Activated CD8-positive, alpha-beta memory T cell treated with anti-CD3 and anti-CD28 coated beads, Interleukin-2, amount 50 U/mL, for 48 hours (primary cell): Measurements from ENCODE around the gene RPL39L.
"Not testable (repeated sequence)": the region's sequence is repeated elsewhere in the genome, so short reads cannot be mapped to it uniquely, and the experiment has no call there.

Experiments used
- DNase-seq: peaks from one replicate; pipeline ENCODE4 v3.0.0-alpha.2; 2020

RPL39L gene

DNA sequence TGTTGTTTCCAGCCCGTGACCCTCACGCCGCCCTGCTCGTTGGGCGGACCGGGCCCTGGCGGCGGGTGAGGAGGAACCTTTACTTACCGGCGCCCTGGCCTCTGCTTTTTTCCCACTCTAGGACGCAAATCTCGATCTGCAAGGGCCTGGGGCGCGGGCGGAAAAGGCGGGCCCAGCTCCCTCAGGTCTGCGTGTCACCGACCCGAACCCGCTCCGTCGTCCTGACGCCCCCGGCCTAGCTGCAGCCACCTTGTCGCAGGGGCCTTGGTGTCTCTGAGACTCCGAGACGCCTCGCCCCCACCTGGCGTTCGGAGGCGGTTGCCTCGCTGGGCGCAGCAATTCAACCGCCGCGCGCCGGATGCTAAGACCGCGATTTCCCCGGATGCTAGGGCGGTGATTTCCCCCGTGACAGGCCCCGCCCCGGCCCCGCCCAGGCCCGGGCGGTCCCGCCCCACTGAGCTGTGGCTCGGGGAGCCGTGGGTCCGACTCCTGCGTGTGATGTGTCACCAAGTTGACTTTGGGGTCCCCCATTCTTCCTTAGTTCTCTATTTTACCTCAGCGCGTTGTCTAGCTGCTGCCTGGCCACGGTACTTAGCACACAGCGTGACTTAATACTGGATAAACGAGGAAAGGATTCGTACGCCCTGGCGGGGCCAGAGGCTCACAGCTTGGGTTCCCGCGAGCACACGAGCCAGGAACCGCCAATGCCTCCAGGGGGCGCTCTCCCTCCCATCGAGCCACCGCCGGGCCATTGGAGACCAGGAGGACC lies at the start of gene RPL39L:
RPL39L (minus strand) TSS at position 371 of the 769 bp plus-strand sequence. CDS start 18,196 bp downstream, outside the sequence.
- peak; percentile 96 for DNase-seq

DNA sequence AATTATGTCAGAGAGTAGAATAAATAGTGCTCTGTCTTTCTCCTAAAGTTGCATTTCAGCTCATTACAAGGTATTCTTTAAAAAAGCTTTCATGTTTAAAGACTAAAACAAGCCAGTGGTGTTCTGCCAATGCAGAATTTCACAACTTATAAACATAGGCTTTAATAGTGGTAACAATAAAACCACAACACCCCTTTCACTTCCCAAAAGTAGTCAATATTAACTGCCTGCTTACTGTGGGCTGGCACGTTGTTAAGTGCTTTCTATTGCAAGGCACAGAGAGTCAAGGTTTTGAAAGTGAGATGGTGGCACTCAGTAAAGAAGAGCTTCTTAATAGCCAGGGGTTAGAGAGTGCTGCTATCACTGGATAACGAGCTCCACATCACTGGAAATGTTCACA lies 49.6 kb upstream of the RPL39L start:
- no peak for DNase-seq

DNA sequence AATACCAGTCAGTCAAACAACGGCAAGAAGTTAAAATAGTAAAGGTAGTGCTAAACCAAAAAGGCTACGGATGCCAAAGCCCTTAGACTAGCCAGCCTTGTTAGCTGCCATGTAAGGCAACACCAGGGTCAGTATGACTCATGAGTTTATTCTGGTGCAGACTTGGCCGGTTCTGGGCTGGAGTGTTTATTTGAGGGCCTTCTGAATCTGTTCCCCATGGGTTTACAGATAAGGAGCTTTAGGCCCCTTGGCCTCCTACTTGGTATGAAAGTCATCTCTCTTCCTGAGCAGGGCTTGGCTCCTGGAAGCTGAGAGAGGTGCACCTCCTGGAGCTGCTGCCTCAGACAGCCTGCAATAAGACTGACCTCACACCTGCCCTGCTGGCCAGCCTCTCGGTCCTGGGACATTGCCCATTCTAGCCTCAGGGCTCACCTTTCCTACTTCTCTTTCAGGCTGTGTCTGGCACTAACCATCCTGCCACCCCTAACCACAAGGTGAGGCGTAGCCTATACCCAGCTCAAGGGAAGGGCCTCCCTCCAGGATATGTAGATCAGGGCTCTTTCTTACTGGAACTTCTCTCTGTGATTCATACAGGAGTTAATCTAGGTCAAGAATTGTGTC lies 47.6 kb upstream of the RPL39L start:
- DNase-seq, result no peak

- DNase-seq, result no peak
Measured at GRCh38 chr3:187186375-187186774, 47.1 kb upstream of the RPL39L start.

GRCh38 chr3:187185759-187186158 lies 46.5 kb upstream of the RPL39L start:
- no peak for DNase-seq

DNA sequence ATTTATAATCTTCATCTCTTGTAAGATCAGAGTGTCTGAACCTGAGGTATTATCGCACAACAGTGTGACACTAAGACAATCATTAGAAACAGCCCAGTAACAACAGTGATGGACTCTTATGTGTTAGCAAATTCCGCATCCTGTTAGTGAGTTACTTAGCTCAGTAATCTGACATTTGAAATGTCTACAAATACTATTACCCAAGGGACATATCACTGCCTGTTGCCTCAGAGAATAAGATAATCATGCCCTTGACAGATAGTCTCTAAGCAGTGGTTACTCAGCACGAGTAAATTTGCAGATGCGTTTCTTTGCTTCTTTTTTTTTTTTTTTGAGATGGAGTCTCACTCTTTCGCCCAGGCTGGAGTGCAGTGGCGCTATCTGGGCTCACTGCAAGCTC lies 44.6 kb upstream of the RPL39L start:
- no peak for DNase-seq

DNA sequence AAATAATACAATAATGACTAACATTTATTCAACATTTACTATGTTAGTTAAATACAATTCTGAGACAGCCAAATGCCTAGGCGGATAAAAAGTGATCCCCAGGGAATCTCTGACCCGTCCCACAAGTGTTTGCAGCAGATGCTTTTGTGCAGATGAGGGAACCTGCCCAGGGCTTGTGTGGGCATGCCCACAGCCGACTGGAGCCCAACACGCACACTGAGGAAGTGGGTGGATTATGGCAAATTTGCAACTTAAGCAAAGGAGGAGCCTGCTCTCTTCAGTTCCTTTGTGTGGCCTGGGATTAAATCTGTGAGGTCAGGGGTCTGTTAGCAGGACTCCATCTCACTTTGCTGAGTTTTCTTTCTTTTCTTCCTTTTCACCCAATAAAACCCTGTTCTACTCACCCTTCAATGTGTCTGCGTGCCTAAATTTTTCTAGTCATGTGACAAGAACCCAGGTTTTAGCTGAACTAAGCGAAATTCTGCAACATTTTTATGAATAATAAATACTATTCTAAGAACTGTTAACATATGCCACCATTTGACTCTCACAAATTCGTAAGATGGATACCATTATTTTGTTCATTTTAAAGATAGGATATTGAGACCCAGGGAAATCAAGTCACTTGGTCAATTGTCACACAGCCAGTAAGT lies 44.0 kb upstream of the RPL39L start:
- DNase-seq, result no peak

- DNase-seq, result no peak
Measured at GRCh38 chr3:187181454-187182170, 42.3 kb upstream of the RPL39L start.

DNA sequence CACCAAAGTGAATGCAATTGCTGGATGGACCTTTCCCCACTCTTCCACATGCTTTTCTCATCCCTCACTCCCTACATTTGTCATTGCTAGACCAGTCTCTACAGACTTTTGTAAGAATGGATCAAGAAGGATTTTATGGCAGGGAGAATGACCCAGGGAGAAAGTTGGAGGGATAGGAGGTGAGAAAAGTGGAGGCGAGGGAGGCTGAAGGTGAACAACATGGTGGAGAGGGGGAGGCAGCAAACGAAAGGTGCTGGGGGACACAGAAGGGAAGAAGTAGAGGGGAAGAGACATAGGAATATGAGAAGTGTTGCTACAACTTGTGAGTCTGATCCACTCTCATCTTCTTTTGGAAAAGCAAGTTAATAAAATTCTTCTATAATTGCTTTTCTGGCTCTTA lies 33.6 kb upstream of the RPL39L start:
- DNase-seq, result no peak

GRCh38 chr3:187170911-187171310 lies 31.6 kb upstream of the RPL39L start:
- not testable (repeated sequence) for DNase-seq

DNA sequence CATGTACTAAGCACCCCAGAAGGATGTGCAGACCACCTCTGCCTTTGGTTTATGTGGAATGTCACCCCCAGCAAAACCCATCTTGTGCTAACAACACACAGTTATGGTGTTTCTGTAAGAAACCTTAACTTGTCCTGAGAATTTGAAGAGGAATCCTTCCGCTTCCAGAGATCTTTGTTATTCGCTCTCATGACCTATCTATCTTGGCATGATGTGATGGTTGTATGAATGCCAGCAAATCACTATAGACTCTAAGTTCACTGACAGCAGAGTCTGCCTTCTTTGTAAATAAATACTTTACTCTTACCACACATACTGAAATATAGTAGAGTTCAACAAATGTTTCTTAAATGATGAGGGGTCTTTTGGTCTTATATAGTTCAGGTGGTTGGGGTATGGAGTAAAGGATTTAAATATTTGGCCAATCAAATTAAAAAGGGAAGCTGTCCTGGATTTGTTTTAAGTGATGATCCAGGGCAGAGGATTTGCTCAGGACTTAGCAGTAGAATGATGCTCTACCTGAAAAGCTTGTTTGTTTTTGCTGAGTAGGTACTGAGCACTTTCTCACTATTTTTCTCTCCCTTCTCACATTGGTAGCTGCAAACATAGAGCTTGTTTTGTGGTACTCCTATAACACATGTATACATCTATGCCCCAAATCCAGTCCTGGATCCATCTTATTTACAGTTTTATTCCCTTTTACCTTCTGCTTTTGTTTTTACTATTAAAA lies 30.1 kb upstream of the RPL39L start:
- no peak for DNase-seq

DNA sequence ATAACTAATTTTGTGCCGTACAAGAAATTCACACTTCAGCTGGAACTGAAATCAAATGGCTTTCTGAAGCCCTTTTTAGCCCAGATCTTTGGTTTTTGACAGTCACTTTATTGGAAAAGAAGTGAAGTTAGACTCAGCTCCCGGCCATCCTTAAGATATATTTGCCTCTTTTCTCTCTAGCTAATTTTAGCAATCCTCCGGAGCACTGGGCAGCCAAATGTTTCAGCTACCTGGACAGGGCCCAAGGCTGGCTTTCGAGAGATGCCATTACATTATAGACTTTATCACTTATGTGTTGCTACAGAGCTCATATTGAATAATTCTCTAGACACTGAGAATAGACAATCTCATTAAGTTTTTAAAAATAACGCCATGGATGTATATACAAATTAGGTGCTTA lies 28.5 kb upstream of the RPL39L start:
- DNase-seq, result no peak

DNA sequence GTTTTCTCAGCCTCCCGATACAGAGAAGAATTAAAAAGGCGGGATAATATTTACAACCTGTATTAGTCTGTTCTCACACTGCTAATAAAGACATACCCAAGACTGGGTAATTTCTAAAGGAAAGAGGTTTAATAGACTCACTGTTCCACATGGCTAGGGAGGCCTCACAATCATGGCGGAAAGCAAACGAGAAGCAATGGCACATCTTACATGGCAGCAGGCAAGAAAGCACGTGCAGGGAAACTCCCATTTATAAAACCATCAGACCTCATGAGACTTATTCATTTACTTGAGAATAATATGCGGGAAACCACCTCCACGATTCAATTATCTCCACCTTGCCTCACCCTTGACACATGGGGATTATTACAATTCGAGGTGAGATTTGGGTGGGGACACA lies 27.5 kb upstream of the RPL39L start:
- no peak for DNase-seq

DNA sequence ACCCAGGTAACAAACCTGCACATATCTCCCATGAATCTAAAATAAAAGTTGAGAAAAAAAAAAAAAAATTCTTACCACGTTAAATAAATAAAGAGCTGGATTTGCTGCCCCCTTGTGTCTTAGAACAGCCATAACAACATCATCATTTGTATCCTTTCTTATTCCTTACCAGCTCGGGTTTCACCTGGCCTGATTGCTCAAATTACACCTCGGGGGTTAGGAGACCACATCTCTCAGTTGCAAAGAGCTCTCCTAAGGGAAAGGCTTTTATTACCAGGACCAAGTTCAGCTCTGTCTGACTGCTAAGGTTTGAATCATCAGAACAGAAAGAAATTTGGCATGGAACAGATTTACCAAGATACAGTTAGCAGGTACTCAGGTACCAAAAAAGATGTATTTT lies 25.8 kb upstream of the RPL39L start:
- no peak for DNase-seq

DNA sequence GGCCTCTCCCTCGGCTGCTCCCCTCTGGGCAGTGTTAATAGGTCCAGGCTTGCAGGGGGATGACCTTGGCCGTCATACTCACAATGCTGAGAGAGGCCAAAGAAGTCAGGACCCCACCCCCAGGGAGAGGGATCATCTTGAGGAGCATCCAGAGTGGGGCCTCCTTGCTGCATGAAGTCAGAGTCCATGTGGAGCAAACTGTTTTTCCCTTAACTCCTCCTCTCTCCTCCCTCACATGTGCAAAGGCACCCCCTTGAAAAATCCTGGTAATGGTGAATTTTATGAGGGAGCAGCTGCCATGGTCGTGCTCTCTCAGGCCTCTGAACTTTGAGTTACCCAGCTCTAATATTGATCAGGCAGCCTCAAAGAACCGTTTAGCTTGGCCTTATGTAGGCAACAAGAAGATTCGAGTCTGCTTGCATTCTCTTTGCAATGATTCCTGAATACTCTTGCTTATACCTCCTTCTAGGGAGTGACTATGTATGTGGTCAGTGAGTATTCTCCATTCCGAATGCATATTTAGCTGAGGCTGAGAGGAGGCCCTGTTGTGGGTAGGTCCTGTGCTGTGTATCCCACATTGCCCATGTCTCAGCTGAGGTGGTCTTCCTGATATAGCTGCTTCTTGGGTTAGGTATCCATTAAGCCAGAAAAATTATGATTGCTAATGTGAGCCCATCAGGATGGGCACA lies 23.1 kb upstream of the RPL39L start:
- DNase-seq, result no peak

DNA sequence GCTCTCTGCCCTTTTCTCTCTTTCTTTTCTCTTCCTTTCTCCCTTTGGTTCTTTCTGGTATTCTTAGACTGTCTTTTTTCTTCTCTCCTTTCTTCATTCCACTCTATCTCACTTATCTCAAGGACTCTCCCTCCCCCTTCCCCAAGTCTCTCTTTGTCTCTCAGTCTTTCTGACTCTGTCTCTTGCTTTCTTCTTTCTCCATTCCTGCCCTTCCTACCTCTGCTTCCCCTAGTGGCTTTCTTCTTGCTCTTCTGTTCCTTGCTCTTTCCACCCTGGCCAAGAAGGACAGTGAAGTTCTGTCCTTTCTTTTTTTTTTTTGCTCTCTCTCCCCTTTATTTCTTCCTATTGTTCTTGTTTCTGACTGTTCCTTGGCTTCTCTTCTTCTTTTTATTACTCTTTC lies 22.3 kb upstream of the RPL39L start:
- DNase-seq, result no peak

- peak; percentile 79 for DNase-seq
Measured at GRCh38 chr3:187150599-187150998, 11.3 kb upstream of the RPL39L start.

GRCh38 chr3:187150186-187150585 lies 10.9 kb upstream of the RPL39L start:
- no peak for DNase-seq

GRCh38 chr3:187146389-187146788 lies 7.1 kb upstream of the RPL39L start:
- DNase-seq, result no peak

GRCh38 chr3:187145149-187145895 lies 6.0 kb upstream of the RPL39L start:
- no peak for DNase-seq

GRCh38 chr3:187139895-187140253 lies 578 bp upstream of the RPL39L start:
- no peak for DNase-seq

DNA sequence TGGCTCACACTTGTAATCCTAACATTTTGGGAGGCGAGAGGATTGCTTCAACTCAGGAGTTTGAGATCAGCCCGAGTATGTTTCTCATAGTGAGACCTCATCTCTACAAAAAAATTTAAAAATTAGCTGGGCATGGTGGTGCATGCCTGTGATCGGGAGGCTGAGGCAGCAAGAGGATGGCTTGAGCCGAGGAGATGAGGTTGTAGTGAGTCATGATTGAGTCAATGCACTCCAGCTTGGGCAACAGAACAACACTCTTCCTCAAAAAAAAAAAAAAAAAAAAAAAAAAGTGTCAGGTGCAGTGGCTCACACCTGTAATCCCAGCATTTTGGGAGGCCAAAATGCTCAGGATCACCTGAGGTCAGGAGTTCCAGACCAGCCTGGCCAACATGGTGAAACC lies 2.4 kb downstream of the RPL39L start:
- DNase-seq, result no peak
